NCI-H146 (cell line): ENCODE results near the gene CTSD.

ENCODE experiments used
- DNase-seq: peaks from one replicate; lab custom pipeline; 2025; lab: John Stamatoyannopoulos, UW

CTSD gene

GRCh38 chr11:1782831-1783724, 19.4 kb upstream of the CTSD start:
- no peak for DNase-seq

GRCh38 chr11:1782031-1782590, 18.4 kb upstream of the CTSD start:
- no peak for DNase-seq

- no peak for DNase-seq
These were observed 17.9 kb upstream of the CTSD start for GRCh38 chr11:1781593-1781975.

- DNase-seq, result no peak
These were observed 17.2 kb upstream of the CTSD start for GRCh38 chr11:1780700-1781592.

GRCh38 chr11:1779806-1780699, 16.3 kb upstream of the CTSD start:
- no peak for DNase-seq

GRCh38 chr11:1779034-1779805, 15.5 kb upstream of the CTSD start:
- DNase-seq, result no peak

GRCh38 chr11:1778141-1778911, 14.6 kb upstream of the CTSD start:
- no peak for DNase-seq

- DNase-seq, result no peak
These were observed 14.0 kb upstream of the CTSD start for GRCh38 chr11:1777737-1778136.

- DNase-seq, result no peak
These were observed 13.4 kb upstream of the CTSD start for GRCh38 chr11:1776944-1777715.

- DNase-seq, result no peak
These were observed 12.7 kb upstream of the CTSD start for GRCh38 chr11:1776331-1776851.

GRCh38 chr11:1774886-1775285, 11.2 kb upstream of the CTSD start:
- no peak for DNase-seq

GRCh38 chr11:1773994-1774550, 10.3 kb upstream of the CTSD start:
- no peak for DNase-seq

GRCh38 chr11:1773131-1773993, 9.6 kb upstream of the CTSD start:
- no peak for DNase-seq

GRCh38 chr11:1772270-1773130, 8.8 kb upstream of the CTSD start:
- no peak for DNase-seq

- DNase-seq, result no peak
These were observed 8.0 kb upstream of the CTSD start for GRCh38 chr11:1771700-1772099.

GRCh38 chr11:1771273-1771672, 7.5 kb upstream of the CTSD start:
- DNase-seq, result no peak

- DNase-seq, result no peak
These were observed 6.8 kb upstream of the CTSD start for GRCh38 chr11:1770528-1770927.
